ENCODE data around the gene BPIFB4. TPM values are rescaled to one million over a fixed set of nuclear protein-coding genes. Genes with fewer than 3 reads are reported as not detected.

BPIFB4 gene
- total and polyA plus RNA-seq, 2 donors from 2014 or later, result not detected

DNA sequence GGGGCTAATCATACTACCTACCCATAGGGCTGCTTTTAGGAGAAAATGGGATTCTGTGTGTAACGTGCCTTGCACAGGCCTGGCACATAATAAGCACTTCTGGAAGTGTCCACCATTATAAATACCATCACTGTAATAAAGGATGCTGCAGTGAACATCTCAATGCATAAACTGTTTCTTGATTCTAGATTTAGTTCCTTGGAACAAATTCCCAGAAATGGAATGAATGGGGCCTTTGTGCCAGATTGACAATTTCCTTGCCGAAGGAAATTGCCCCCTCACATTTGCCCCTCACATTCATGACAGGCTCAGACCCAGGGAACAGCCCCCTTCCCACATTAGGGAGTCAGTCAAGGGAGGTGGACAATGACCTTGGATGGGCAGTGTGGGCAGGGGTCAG lies 29.2 kb downstream of the BPIFB4 start:
- no peak for FAIRE-seq

DNA sequence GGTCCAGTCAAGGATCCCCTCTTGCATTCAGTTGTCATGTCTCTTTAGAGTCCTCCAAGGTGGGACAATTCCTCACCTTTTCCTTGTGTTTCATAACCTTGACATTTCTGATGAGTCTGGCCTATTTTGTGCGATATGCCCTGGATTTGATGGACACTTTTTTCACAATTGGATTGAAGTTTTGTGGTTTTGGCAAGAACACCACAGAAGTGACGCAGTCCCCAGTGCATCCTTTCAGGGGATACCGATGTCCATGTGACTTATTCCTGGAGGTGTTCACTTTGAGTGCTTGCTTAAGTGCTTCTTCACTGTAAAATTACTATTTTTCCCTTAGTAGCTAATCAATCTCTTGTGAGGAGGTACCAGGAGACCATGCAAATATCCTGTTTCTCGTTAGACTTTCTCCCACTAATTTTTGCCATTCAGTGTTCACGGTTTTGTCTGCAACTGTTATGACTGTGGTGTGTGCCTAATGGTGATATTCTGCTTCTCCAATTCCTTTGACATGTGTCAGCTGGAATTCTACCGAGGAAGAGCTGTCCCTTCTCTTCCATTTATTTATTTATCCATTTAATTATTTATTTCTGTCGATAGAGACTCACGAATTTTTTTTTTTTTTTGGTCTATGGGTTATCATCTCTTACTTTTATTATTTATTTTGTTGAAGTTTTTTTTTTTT lies 30.8 kb downstream of the BPIFB4 start:
- Histone ChIP-seq H3K27me3 (ENCODE audit: control insufficient read depth, insufficient read depth, low read length) (no peaks in the 10 kb centered on the region), H3K9ac (ENCODE audit: low read length in 3 of 3) (no peak overlapping the region), H3K27ac (ENCODE audit: low read depth in 2 of 2, low read length in 2 of 2) (no peak overlapping the region), H3K9me3 (ENCODE audit: control insufficient read depth in 2 of 3, insufficient read depth in 1 of 3, low read length in 3 of 3) (no peaks in the 10 kb centered on the region), H3K4me3 (ENCODE audit: low read length in 3 of 3) (no peak overlapping the region), H3K36me3 (ENCODE audit: control insufficient read depth in 2 of 3, insufficient read depth in 3 of 3, low read length in 3 of 3) (no peaks in the 10 kb centered on the region), H3K4me1 (ENCODE audit: control insufficient read depth in 2 of 3, insufficient read depth in 2 of 3, low read depth in 1 of 3, low read length in 3 of 3) (no peaks in the 10 kb centered on the region)
- intact Hi-C loops (cut with DNase I), result no loop called here
- TF ChIP-seq, protein P1, sequence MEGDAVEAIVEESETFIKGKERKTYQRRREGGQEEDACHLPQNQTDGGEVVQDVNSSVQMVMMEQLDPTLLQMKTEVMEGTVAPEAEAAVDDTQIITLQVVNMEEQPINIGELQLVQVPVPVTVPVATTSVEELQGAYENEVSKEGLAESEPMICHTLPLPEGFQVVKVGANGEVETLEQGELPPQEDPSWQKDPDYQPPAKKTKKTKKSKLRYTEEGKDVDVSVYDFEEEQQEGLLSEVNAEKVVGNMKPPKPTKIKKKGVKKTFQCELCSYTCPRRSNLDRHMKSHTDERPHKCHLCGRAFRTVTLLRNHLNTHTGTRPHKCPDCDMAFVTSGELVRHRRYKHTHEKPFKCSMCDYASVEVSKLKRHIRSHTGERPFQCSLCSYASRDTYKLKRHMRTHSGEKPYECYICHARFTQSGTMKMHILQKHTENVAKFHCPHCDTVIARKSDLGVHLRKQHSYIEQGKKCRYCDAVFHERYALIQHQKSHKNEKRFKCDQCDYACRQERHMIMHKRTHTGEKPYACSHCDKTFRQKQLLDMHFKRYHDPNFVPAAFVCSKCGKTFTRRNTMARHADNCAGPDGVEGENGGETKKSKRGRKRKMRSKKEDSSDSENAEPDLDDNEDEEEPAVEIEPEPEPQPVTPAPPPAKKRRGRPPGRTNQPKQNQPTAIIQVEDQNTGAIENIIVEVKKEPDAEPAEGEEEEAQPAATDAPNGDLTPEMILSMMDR (IDR thresholded peaks at IDR 0.05; ENCODE audit: borderline replicate concordance, extremely low read depth, insufficient read depth), result no peak
- FAIRE-seq (no peak), DNase-seq (no peak)

More for the DNA sequence above, 29.2 kb downstream of the BPIFB4 start:
- no peak for DNase-seq
- Histone ChIP-seq H3K4me3 (ENCODE audit: low read length in 3 of 3) (no peak overlapping the region), H3K4me1 (ENCODE audit: control insufficient read depth in 2 of 3, insufficient read depth in 2 of 3, low read depth in 1 of 3, low read length in 3 of 3) (no peaks in the 10 kb centered on the region), H3K27ac (ENCODE audit: low read depth in 2 of 2, low read length in 2 of 2) (no peak overlapping the region), H3K36me3 (ENCODE audit: control insufficient read depth in 2 of 3, insufficient read depth in 3 of 3, low read length in 3 of 3) (no peaks in the 10 kb centered on the region), H3K9me3 (ENCODE audit: control insufficient read depth in 2 of 3, insufficient read depth in 1 of 3, low read length in 3 of 3) (no peaks in the 10 kb centered on the region), H3K9ac (ENCODE audit: low read length in 3 of 3) (no peak overlapping the region), H3K27me3 (ENCODE audit: control insufficient read depth, insufficient read depth, low read length) (no peaks in the 10 kb centered on the region)
- TF ChIP-seq, protein P1 (IDR thresholded peaks at IDR 0.05; ENCODE audit: borderline replicate concordance, extremely low read depth, insufficient read depth), result no peak
- intact Hi-C loops (cut with DNase I), result no loop called here

DNA sequence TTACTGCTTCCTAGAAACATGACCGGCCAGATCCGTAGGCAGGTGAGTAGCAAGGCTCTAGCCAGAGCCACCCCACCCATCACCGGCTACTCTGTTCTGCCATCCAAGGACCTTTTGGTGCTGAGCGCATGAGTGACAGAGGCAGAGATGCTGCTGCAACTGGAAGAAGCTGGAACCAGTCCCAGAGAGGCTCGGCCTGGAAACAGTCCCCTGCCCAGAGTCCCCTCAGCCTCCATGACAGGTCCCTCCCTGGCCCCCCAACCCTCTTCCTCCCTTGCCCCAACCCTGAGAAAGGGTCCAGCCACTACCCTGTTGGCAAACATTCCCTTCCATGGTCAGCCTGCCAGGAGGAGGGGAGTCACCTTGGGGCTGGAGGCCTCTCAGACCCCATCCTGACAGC lies 31.9 kb downstream of the BPIFB4 start:
- Histone ChIP-seq H3K9ac (ENCODE audit: low read length in 3 of 3) (no peak overlapping the region), H3K36me3 (ENCODE audit: control insufficient read depth in 2 of 3, insufficient read depth in 3 of 3, low read length in 3 of 3) (no peaks in the 10 kb centered on the region), H3K27me3 (ENCODE audit: control insufficient read depth, insufficient read depth, low read length) (no peaks in the 10 kb centered on the region), H3K4me3 (ENCODE audit: low read length in 3 of 3) (no peak overlapping the region), H3K4me1 (ENCODE audit: control insufficient read depth in 2 of 3, insufficient read depth in 2 of 3, low read depth in 1 of 3, low read length in 3 of 3) (no peaks in the 10 kb centered on the region), H3K9me3 (ENCODE audit: control insufficient read depth in 2 of 3, insufficient read depth in 1 of 3, low read length in 3 of 3) (no peaks in the 10 kb centered on the region), H3K27ac (ENCODE audit: low read depth in 2 of 2, low read length in 2 of 2) (no peak overlapping the region)
- TF ChIP-seq, protein P1 (IDR thresholded peaks at IDR 0.05; ENCODE audit: borderline replicate concordance, extremely low read depth, insufficient read depth), result no peak
- FAIRE-seq (no peak), DNase-seq (no peak)
- intact Hi-C loops (cut with DNase I), result no loop called here
